HG03521 (cell line): ENCODE results near the gene FHIP1B.

ENCODE experiments used
- ATAC-seq: cut with Tn5 transposase; IDR thresholded peaks from one replicate; pipeline ENCODE4 v1.9.1; 2021; ENCODE audit warnings: mild to moderate bottlenecking, moderate library complexity; ENCODE audit not compliant: unreplicated experiment

The FHIP1B gene

DNA sequence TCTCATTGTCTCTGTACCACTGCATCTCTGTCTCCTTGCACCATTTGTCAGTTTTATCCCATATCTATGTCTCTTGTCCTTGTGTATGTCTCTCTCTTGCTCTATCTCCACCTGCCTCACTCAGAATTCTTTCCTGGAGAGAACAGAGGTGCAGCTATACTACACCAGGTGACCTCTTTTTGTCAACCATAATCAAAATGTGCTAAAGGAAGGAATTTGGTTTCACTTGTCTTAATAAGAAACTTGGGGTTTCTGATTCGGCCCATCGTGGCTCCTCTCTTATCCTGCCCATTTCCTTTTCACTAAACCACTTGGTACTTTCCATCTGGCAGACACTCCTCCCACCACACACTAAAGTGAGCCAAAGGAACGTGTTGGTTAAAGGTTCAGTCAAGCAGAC is 31.1 kb downstream of the FHIP1B start:
- ATAC-seq, result peak; percentile 51

- no peak for ATAC-seq
Measured at GRCh38 chr11:6202041-6202440, 32.4 kb downstream of the FHIP1B start.

DNA sequence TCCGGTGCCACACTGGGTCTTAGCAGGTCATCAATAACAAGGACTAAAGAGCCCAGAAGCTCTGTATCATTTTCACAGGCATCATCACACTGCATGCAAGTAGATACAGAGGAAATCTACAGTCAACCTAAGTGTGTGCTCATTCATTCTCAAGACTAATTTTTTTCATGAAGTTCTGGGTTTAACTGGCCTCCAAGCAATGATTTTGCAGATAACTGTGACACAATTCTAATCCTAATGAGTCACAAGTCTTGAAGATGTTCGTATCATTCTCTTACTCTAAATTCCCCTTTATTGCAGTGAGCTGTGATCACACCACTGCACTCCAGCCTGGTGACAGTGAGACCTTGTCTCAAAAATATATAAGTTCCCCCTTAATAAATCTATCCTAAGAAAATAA is 33.0 kb downstream of the FHIP1B start:
- ATAC-seq, result no peak

DNA sequence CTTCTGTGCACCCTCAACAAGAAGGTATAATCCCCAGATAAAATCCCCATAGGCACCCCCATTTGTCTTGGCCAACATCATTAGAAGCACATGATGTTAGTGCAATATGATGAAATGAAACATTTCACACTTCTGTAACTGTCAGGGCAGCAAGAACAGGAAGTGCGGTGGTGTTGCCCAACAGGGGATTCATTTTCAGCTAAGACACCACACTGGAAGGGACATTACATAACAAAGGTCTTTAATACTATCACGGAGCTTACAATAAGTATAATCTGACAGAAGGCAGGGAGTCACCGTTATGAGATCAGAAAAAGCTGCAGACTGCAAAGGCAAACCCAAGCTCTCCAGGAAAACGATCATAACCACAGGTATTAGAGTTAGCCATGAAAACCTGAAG is 33.5 kb downstream of the FHIP1B start:
- ATAC-seq, result no peak

- ATAC-seq, result no peak
Measured at GRCh38 chr11:6199174-6199810, 35.1 kb downstream of the FHIP1B start, which contains the start of gene OR52W1. OR52W1 (plus strand) TSS chr11:6199224; CDS start chr11:6199224, 0 bp downstream.

DNA sequence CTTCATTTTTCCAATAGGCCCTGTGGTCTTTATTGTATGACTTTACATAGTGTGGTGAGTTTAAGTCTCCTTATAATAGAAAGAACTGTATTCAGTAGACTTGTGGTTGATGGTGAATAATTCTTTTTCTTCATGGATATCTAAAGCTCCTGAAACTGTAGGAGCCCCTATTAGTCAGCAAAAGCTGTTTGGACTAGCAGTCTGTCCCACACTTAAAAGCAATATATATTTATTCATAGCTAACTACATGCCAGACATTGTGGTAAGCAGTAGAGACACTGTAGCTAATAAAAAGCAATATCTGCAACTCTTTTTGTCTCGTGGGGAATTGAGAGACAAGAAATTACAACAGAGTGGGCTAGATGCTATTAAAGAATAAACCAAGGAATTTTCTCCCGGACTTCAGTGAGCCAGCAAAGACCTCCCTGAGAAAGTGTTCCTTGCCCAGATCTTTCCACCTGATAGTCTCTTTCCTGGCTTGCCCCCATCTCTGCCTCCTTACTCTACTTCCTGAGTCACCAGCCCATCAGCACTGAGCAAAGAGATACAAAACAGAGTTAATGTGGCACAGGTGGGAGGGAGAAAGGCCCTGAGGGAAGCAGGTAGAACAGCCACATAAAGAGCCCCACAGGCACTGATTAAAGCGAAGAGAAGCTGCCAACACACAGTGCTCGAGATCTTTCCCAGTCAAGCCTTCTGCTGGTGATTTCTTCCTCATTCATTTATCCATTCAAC is 36.8 kb downstream of the FHIP1B start:
- no peak for ATAC-seq

GRCh38 chr11:6196396-6196795 is 38.0 kb downstream of the FHIP1B start:
- no peak for ATAC-seq

- no peak for ATAC-seq
Measured at GRCh38 chr11:6194065-6194581, 40.3 kb downstream of the FHIP1B start.

DNA sequence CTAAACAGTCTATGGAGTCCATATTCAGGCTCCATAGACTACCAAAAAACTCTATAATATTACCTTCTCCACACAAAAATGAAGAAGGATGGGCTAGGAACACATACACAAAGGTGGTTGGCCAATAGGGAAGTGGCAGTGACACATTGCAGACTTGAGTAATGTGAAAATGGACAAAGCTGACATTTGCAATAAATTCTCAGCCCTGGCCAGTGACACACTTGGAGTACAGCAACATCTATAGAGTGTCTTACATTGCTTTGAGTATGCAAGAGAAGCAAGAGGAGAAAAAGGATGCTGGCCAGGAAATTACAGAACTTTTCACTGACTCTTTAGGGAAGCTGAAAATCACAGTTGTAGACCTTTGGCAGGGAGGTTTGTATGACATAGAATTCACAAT is 42.7 kb downstream of the FHIP1B start:
- no peak for ATAC-seq

- no peak for ATAC-seq
Measured at GRCh38 chr11:6175440-6175839, 59.0 kb downstream of the FHIP1B start.

DNA sequence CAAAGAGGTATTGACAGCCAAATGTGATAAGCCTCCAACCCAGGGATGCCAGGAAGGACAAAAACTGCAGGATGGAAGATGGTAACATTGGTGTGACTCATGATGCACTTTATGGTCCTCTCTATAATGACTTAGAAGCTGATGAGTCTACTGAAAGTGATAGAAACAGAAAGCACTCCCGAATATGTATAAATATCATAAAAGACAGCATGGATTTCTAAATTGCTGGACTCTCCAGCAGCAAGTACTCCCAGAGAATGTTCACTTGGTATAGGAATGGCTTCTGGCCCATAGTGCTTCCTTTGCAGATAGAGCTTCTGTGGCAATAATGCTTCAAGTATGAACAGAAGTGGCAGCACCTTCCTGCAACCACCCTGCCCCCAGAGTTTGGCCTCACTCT is 64.2 kb downstream of the FHIP1B start, which contains the start of gene OR52B2:
Gene OR52B2, minus strand, starts transcription at position 101 of the 400 bp plus-strand sequence. Its CDS starts 0 bp downstream, at position 101.
- no peak for ATAC-seq
